Ecto neural progenitor cell (in vitro differentiated cells): Measurements from ENCODE around the gene CISD3.
A peak's percentile ranks its signal among the peaks of the same experiment; 100 is the strongest.

Source experiments
- DNase-seq: peaks from one replicate; pipeline ENCODE4 v3.0.0-alpha.2; 2018; ENCODE audit warnings: low spot score

Gene CISD3

GRCh38 chr17:38728290-38728831 lies 1.8 kb upstream of the CISD3 start:
- no peak for DNase-seq

- DNase-seq: no peak
Observed at GRCh38 chr17:38729368-38729885, 714 bp upstream of the CISD3 start.

- no peak for DNase-seq
Observed at GRCh38 chr17:38730526-38731379, 612 bp downstream of the CISD3 start.

- DNase-seq: no peak
Observed at GRCh38 chr17:38731526-38732294, 1.6 kb downstream of the CISD3 start.

- no peak for DNase-seq
Observed at GRCh38 chr17:38732376-38733281, 2.5 kb downstream of the CISD3 start.

- no peak for DNase-seq
Observed at GRCh38 chr17:38733282-38733981, 3.3 kb downstream of the CISD3 start.

- DNase-seq: no peak
Observed at GRCh38 chr17:38733982-38734973, 4.1 kb downstream of the CISD3 start.

- peak; percentile 90 for DNase-seq
Observed at GRCh38 chr17:38735161-38735997, 5.2 kb downstream of the CISD3 start.

GRCh38 chr17:38738007-38738662 lies 8.0 kb downstream of the CISD3 start:
- DNase-seq: no peak

- DNase-seq: no peak
Observed at GRCh38 chr17:38738686-38739085, 8.5 kb downstream of the CISD3 start.

- DNase-seq: no peak
Observed at GRCh38 chr17:38739305-38739704, 9.2 kb downstream of the CISD3 start.

- no peak for DNase-seq
Observed at GRCh38 chr17:38740044-38740443, 9.9 kb downstream of the CISD3 start.

- no peak for DNase-seq
Observed at GRCh38 chr17:38740806-38741205, 10.7 kb downstream of the CISD3 start.

- no peak for DNase-seq
Observed at GRCh38 chr17:38741461-38741860, 11.3 kb downstream of the CISD3 start.

GRCh38 chr17:38741921-38742410 lies 11.8 kb downstream of the CISD3 start:
- peak; percentile 47 for DNase-seq

GRCh38 chr17:38742411-38743308 lies 12.5 kb downstream of the CISD3 start:
- peak; percentile 49 for DNase-seq

- DNase-seq: peak; percentile 47
Observed at GRCh38 chr17:38743556-38744171, 13.5 kb downstream of the CISD3 start.
